ENCODE data around the gene FICD. TPM values are rescaled to one million over a fixed set of nuclear protein-coding genes. Genes with fewer than 3 reads are reported as not detected.
A peak's percentile ranks its signal among the peaks of the same experiment; 100 is the strongest.

Gene FICD
- total RNA-seq, 6 experiments from 2014 or later, result 8.5 to 12.1 (median 9.9) TPM

DNA sequence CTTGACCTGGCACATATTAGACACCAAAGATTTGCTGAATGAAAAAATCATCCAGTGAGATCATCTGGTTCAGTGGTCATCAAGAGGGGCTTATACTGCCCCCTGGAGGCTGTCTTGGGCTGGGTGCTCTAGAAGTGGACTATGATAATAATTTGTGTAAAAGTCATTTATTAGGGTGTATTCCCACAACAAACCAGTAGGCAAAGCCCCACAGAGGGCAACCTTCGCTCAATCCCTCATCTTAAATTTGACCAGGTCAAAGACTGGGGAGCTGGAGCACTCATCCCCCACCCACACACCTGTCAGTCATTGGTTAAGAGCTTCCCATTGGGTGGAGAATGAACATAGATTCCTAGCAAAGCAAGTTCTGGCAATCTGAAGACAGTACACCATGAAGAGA, 20.0 kb upstream of the FICD start:
- no peak overlapping the region for H3K27ac Mint-ChIP-seq
- H3K4me1 Mint-ChIP-seq (ENCODE audit: low read depth), result no peaks in the 10 kb centered on the region
- H3K36me3 Mint-ChIP-seq (ENCODE audit: low read depth), result no peaks in the 10 kb centered on the region
- no peaks in the 10 kb centered on the region for H3K9me3 Mint-ChIP-seq
- H3K27me3 Mint-ChIP-seq (ENCODE audit: insufficient read depth), result peaks cover 8% of the 10 kb centered on the region
- DNase-seq, result peak; percentile 8
- TF ChIP-seq, protein P1, sequence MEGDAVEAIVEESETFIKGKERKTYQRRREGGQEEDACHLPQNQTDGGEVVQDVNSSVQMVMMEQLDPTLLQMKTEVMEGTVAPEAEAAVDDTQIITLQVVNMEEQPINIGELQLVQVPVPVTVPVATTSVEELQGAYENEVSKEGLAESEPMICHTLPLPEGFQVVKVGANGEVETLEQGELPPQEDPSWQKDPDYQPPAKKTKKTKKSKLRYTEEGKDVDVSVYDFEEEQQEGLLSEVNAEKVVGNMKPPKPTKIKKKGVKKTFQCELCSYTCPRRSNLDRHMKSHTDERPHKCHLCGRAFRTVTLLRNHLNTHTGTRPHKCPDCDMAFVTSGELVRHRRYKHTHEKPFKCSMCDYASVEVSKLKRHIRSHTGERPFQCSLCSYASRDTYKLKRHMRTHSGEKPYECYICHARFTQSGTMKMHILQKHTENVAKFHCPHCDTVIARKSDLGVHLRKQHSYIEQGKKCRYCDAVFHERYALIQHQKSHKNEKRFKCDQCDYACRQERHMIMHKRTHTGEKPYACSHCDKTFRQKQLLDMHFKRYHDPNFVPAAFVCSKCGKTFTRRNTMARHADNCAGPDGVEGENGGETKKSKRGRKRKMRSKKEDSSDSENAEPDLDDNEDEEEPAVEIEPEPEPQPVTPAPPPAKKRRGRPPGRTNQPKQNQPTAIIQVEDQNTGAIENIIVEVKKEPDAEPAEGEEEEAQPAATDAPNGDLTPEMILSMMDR (IDR thresholded peaks at IDR 0.05), result peak; percentile 81
- no peak overlapping the region for H3K4me3 Mint-ChIP-seq

DNA sequence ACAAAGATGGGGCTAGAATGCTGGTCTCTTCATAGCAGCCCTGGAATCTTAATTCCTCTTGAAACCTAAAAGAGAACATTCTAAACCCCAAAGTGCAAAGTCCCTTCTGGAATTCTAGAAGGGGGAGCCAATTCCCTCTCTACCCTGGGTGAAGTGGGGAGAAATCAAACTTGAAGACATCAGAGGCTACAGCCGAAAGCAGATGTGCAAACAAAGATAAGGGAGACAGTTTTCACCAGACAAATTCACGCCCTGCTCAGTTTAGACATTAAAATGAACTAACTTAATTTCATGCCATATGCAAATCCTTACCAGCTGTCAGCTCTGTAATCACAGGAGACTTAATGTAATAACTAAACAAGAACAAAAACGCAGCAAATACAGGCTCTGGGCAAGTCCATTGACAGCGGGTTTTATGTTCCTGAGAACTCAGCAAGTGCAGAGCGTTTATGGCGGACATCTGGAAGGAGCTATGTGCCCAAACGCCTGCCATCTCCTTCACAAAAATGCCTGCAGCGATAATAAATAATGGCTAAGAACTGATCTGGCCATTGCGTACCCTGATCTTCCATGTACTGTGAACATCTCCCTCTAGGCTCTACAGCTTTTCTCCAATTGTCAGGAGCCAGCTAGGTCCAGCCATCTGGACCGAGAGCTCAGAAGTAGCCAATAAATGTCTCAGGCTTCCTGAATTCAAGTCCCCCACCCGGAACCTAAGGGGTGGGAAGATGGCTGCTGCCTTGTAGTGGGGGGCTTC, 19.1 kb upstream of the FICD start:
- Mint-ChIP-seq H3K27me3 (ENCODE audit: insufficient read depth) (peaks cover 8% of the 10 kb centered on the region), H3K4me1 (ENCODE audit: low read depth) (no peaks in the 10 kb centered on the region), H3K27ac (no peak overlapping the region), H3K36me3 (ENCODE audit: low read depth) (no peaks in the 10 kb centered on the region), H3K9me3 (no peaks in the 10 kb centered on the region), H3K4me3 (no peak overlapping the region)
- TF ChIP-seq, protein P1 (IDR thresholded peaks at IDR 0.05), result no peak
- no peak for DNase-seq

DNA sequence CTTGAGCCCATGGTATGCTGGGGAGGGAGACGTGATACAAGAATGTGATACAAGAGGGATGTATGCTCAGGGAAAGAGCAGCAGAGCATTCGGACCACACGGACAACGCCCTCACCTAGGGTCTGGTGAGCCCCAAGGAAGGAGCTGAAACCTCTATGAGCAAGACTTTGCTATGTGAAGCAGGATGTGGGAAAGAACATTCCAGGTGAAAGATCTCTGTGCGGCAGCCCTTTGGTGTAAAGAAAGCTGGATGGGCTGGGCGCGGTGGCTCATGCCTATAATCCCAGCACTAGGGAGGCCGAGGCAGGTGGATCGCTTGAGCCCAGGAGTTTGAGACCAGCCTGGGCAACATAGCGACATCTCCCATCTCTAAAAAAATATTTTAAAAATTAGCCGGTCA, 16.9 kb upstream of the FICD start:
- H3K9me3 Mint-ChIP-seq, result peaks cover 4% of the 10 kb centered on the region; the same call in 1 of the 2 replicates
- TF ChIP-seq, protein P1 (IDR thresholded peaks at IDR 0.05), result no peak
- H3K27me3 Mint-ChIP-seq (ENCODE audit: insufficient read depth), result peaks cover 8% of the 10 kb centered on the region
- no peak for DNase-seq
- H3K4me3 Mint-ChIP-seq, result no peak overlapping the region
- no peaks in the 10 kb centered on the region for H3K4me1 Mint-ChIP-seq (ENCODE audit: low read depth)
- no peaks in the 10 kb centered on the region for H3K36me3 Mint-ChIP-seq (ENCODE audit: low read depth)
- no peak overlapping the region for H3K27ac Mint-ChIP-seq

DNA sequence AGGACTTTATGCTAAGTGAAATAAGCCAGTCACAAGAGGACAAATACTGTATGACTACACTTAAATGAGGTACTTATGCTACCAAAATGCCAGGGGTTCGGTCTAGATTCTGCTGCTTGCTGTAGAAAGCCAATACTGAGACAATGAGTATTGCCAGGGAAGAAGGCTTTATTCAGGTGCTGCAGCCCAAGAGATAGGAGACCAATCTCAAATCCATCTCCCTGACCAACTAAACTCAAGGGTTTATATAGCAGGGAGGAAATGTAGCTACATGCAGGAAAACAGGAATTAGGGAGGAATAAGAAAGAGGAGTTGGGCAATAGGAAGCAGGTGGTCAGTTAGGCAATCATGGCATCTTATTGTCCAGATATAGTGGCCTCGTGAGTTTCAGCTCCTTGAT, 12.2 kb upstream of the FICD start:
- H3K27ac Mint-ChIP-seq, result no peak overlapping the region
- no peak overlapping the region for H3K4me3 Mint-ChIP-seq
- peaks cover under 1% of the 10 kb centered on the region; the same call in 1 of the 2 replicates for H3K4me1 Mint-ChIP-seq (ENCODE audit: low read depth)
- H3K36me3 Mint-ChIP-seq (ENCODE audit: low read depth), result no peaks in the 10 kb centered on the region
- H3K9me3 Mint-ChIP-seq, result peaks cover 4% of the 10 kb centered on the region; the same call in 1 of the 2 replicates
- H3K27me3 Mint-ChIP-seq (ENCODE audit: insufficient read depth), result peaks cover 5% of the 10 kb centered on the region
- DNase-seq, result no peak
- TF ChIP-seq, protein P1 (IDR thresholded peaks at IDR 0.05), result no peak

DNA sequence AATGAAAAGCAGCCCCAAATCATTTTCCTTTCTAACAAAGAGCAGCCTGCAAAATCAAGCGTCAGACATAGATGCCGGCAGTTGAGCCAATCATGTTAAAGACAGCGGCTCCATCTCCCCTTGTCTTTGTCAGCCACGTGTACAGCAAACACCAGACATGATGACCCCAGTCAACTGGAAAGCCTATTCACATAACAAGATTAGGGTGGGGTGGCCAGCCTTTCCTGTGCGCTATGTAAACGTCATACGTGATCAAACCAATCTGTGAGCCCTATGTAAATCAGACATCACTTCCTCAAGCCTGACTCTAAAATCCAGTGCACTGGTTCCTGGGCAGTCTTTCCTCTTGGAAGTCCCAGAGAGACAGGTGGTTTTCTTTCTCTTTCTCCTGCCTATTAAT, 9.9 kb upstream of the FICD start:
- no peak for DNase-seq
- Mint-ChIP-seq H3K4me3 (no peak overlapping the region), H3K27ac (no peak overlapping the region), H3K4me1 (ENCODE audit: low read depth) (peaks cover 7% of the 10 kb centered on the region), H3K36me3 (ENCODE audit: low read depth) (no peaks in the 10 kb centered on the region), H3K9me3 (peaks cover 4% of the 10 kb centered on the region; the same call in 1 of the 2 replicates), H3K27me3 (ENCODE audit: insufficient read depth) (peaks cover 8% of the 10 kb centered on the region)
- TF ChIP-seq, protein P1 (IDR thresholded peaks at IDR 0.05), result no peak

Measured in HFFc6 (cell line).